ENCODE measurements around the gene CARHSP1.

DNA sequence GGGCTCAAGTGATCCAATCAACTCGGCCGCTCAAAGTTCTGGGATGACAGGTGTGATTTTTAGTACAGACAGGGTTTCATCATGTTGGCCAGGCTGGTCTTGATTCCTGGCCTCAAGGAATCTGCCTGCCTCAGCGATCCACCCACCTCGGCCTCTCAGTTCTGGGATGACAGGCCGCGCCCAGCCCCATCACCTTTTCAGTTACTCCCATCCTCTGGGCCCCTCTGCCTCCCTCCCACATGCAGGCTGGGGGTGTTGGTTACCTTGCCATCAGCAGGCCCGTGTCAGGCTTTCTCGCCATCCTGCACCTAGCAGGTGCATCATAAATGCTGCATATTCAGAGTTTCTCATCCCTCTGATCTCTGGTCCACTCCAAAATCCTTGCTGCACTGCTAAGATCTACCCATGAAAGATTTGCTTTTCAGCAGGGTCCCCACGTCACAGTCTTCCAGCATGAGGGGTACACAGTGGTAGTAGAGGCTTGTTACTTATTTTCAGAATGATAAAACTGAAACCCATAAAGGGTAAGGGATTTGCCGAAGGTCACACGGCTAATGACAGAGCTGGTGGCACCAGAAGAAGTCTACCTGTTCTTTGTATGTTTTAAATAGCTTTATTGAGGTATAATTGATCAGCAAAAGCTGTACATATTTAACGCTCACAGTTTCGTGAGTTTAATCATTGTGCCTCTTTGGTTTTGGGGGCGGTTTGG lies 54.6 kb downstream of the CARHSP1 start:
- TF ChIP-seq, protein P1, sequence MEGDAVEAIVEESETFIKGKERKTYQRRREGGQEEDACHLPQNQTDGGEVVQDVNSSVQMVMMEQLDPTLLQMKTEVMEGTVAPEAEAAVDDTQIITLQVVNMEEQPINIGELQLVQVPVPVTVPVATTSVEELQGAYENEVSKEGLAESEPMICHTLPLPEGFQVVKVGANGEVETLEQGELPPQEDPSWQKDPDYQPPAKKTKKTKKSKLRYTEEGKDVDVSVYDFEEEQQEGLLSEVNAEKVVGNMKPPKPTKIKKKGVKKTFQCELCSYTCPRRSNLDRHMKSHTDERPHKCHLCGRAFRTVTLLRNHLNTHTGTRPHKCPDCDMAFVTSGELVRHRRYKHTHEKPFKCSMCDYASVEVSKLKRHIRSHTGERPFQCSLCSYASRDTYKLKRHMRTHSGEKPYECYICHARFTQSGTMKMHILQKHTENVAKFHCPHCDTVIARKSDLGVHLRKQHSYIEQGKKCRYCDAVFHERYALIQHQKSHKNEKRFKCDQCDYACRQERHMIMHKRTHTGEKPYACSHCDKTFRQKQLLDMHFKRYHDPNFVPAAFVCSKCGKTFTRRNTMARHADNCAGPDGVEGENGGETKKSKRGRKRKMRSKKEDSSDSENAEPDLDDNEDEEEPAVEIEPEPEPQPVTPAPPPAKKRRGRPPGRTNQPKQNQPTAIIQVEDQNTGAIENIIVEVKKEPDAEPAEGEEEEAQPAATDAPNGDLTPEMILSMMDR (conservative IDR thresholded peaks at IDR 0.05; ENCODE audit: low read length): no peak
- TF ChIP-seq EZH2phosphoT487 (IDR thresholded peaks at IDR 0.05; ENCODE audit: borderline replicate concordance): no peak

All from Loucy (cell line).